GM10248 (cell line): ENCODE results near the gene AATK.
"Not testable (repeated sequence)": the region's sequence is repeated elsewhere in the genome, so short reads cannot be mapped to it uniquely, and the experiment has no call there.

ENCODE experiments used
- CTCF ChIA-PET: fragments of 300-600 bp; sonication (Branson Sonifier 250); formaldehyde crosslinking; extraction: SDS; loops from one replicate; lab custom pipeline; 2021; ENCODE audit warnings: antibody characterized with exemption; lab: Yijun Ruan, JAX
- POLR2A ChIA-PET: fragments of 350-650 bp; sonication (Branson Sonifier 250); formaldehyde crosslinking; extraction: SDS; loops from one replicate; lab custom pipeline; 2020; ENCODE audit warnings: antibody characterized with exemption; lab: Yijun Ruan, JAX
- DNase-seq: peaks from one replicate; pipeline ENCODE4 v3.0.0; 2012; ENCODE audit errors: extremely low spot score
- CTCF ChIP-seq: IDR thresholded peaks from 2 replicates; pipeline ENCODE4 v1.5.1; 2012; ENCODE audit warnings: mild to moderate bottlenecking, low read depth; ENCODE audit errors: extremely low read depth, missing control alignments, control extremely low read depth

AATK gene

GRCh38 chr17:81154961-81155360 is 11.1 kb downstream of the AATK start:
- TF ChIP-seq CTCF, result no peak
- no peak for DNase-seq
- POLR2A ChIA-PET, result no interaction called here
- CTCF ChIA-PET, result interaction anchor here (3.6 kb wide), 1 partner anchor 10 kb away, joined by 15 read pairs; no protein-coding TSS in a partner anchor

GRCh38 chr17:81154016-81154415 is 12.0 kb downstream of the AATK start:
- ChIA-PET POLR2A (interaction anchor here (0.7 kb wide), 1 partner anchor 104 kb away, joined by 7 read pairs; no protein-coding TSS in a partner anchor), CTCF (interaction anchor here (0.7 to 3.6 kb wide), 4 partner anchors 9 to 52 kb away, joined by 3 to 15 read pairs (median 3); no protein-coding TSS in a partner anchor)

GRCh38 chr17:81153340-81153803 is 12.6 kb downstream of the AATK start:
- no peak for TF ChIP-seq CTCF
- no peak for DNase-seq
- ChIA-PET POLR2A (interaction anchor here (0.7 kb wide), 1 partner anchor 105 kb away, joined by 7 read pairs; no protein-coding TSS in a partner anchor), CTCF (interaction anchor here (1.3 to 3.6 kb wide), 4 partner anchors 9 to 47 kb away, joined by 3 to 15 read pairs (median 3); no protein-coding TSS in a partner anchor)

More at GRCh38 chr17:81154016-81154415, 12.0 kb downstream of the AATK start:
- DNase-seq, result not testable (repeated sequence)

GRCh38 chr17:81152288-81152828 is 13.7 kb downstream of the AATK start:
- ChIA-PET POLR2A (no interaction called here), CTCF (interaction anchor here (1.3 to 3.6 kb wide), 4 partner anchors 8 to 333 kb away, joined by 3 to 15 read pairs (median 3); no protein-coding TSS in a partner anchor)
- DNase-seq, result no peak
- TF ChIP-seq CTCF, result no peak

GRCh38 chr17:81151278-81151677 is 14.7 kb downstream of the AATK start:
- POLR2A ChIA-PET, result no interaction called here
- no peak for DNase-seq
- CTCF ChIA-PET, result interaction anchor here (1.3 kb wide), 1 partner anchor 334 kb away, joined by 3 read pairs; no protein-coding TSS in a partner anchor
- TF ChIP-seq CTCF, result no peak

- TF ChIP-seq CTCF, result no peak
- POLR2A ChIA-PET, result no interaction called here
- CTCF ChIA-PET, result interaction anchor here (1.0 kb wide), 1 partner anchor 46 kb away, joined by 3 read pairs; no protein-coding TSS in a partner anchor
- DNase-seq, result no peak
Measured at GRCh38 chr17:81150377-81151077, 15.5 kb downstream of the AATK start.
